HG03469 (cell line): ENCODE results near the gene COL5A2.

Experiments used
- ATAC-seq: cut with Tn5 transposase; IDR thresholded peaks from one replicate; pipeline ENCODE4 v1.9.1; 2021; ENCODE audit warnings: mild to moderate bottlenecking, moderate library complexity, moderate number of reproducible peaks; ENCODE audit not compliant: unreplicated experiment

Gene COL5A2

DNA sequence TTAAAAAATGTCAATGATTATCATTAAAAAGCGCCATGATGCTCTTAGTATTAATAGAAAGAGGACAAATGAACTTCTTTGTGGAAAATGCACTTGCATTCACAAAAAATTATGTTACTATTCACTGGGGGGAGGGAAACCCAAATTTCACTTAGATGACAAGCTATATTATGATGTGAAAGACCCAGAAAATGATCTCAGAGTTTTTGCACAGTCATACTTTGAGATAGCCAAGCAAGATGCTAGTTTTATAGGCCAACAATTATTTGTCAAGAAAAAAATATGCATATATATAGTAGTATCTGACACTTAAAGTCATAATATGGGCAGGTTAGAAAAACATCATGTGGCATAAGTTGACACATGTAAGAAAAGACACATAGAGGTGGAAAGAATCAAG, 31.6 kb downstream of the COL5A2 start:
- ATAC-seq: no peak

DNA sequence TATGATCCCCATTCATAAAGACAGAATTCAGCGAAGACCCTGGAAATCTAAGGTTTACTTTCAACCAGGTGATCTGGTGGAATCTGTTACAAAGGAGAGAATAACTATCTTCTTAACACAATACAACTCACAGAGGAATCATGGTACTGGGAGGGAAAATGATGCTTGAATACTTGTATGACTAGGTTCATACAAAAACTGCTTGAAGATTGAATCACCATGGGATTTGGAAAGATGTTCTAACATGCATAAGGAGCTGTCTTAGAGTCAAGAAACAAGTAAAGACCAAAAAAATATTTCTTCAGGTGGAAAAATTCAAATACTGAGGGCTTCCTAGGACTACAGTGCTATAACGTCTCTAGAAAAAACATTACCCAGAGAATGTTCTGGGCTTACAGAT, 32.2 kb downstream of the COL5A2 start:
- ATAC-seq: no peak

DNA sequence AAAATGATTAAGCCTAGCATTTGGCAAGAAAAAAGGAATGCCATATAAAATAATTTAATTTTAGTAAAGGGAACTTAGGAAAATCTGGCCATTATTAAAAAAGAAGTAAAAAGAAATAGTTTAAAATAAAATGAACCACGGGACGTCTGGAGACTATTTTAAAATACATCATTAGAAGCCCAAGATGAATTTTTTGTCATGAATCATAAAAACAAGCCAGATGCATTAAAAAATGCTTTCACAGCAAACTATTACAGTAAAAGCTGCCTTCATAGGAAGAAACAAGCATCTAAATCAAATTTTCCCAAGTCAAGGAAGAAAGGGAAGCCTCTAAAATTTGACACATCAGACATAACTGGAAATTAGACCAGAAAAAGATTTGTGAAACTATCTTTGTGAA, 33.0 kb downstream of the COL5A2 start:
- no peak for ATAC-seq

DNA sequence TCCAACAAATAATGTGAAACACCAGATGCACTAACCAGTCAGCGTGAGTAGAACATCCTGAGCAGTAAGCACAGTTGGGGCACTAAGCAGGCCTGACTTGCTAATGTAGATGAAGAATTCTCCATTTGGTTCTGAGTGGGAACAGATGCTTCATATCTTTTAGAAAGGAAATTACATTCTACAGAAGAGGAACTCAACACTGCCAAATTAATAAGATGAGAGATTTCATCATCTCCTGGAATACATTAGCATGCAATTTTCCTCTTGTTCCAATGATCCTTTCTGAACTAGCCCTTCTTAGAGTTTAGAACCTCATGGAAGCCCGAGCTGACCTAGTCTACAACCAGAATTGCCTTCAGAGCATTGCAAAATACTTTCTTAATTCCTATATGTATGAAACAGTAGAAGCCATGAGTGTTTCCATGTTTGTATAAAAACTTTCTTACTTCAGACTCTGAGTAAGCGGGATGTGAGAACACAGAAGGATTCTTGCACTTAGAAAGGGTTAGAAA, 34.8 kb downstream of the COL5A2 start:
- ATAC-seq: no peak

DNA sequence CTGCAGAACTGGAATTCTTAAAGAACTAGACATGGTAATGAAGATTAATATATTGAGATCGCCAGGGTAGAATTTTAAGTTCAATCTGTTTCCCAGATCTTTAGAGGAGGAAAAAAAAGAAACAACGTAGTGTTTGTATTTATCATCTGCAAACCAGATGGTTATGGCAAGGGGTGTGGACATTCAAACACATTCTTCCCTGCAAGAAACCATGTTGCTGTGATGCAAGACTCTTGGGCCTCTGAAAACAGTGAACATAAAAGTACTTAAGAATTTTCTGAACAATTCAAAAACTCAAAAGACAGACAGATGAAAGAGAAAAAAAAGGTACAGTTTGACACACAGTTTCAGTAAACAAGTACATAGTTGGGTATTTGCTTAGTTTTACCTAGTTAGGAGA, 35.6 kb downstream of the COL5A2 start:
- ATAC-seq: no peak

DNA sequence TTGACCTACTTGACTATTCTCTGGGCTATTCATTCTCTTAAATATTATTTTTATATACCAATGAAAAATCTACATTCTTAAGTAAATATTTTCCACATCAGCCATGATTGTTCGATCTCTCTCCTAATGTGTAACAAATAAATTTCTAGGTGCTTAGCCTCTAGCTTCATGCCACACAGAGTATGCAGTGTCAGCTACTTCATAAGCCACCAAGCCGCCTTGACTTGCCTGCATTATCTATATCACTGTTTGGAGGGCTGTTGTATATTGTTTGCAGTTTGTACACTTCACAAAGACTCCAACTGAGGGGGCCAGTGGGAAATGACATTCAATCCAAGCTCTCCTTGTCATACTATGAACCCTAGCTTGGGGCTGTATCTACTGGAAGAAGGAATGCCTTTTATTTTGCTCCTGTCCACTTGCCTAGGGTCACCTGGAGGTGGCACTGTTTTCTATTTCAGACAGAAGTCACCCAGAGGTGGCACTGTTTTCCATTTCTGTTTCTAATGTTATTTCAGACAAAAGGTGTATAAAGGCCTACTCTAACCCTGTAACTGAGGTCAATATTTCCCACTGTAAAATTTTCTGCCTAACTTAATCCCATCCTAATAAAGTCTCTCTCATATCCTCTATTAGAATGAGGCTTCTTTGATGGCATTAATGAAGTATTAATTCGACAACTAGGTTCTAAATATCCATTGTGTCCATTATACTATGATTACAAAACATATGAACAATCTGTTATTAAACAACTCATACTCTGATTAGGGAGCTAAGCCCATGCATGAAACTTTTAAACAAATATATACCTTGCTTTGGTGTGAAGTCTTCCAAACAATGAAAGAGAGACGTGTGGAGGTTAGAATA, 36.4 kb downstream of the COL5A2 start:
- peak; percentile 99 for ATAC-seq

DNA sequence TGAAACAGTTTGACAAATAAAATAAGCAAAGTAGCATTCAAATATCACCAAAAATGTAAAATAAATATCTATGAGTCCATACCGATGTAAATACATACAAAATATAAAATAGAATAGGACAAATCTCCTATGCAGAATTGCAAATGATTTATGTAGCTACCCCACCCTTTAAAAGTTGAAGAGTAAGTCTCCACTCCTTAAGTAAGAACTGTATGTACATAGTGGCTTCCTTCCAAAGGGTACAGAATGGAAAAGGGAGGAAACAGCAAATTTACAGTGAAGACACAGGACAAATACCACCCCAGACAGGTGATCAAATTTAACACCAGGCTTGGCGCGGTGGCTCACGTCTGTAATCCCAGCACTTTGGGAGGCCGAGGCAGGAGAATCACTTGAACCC, 40.8 kb downstream of the COL5A2 start:
- ATAC-seq: no peak

DNA sequence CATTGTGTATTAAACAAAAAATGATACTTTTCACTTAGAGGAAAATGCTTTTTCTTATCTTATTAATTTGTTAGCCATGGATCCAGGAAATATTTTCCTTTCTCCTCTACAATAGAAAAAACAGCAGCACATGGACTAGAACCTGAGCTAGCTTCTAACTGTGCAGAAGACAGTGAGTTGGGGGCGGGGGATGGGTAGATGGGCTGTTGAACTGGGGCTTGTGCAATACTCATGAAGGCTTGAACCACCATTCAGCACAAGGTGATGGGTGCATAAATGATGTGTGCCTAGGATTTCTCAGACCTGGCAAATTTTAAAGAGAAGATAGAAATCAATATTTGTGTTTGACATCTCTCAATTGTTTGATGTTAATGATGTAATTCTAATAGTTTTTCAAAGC, 42.0 kb downstream of the COL5A2 start:
- no peak for ATAC-seq

DNA sequence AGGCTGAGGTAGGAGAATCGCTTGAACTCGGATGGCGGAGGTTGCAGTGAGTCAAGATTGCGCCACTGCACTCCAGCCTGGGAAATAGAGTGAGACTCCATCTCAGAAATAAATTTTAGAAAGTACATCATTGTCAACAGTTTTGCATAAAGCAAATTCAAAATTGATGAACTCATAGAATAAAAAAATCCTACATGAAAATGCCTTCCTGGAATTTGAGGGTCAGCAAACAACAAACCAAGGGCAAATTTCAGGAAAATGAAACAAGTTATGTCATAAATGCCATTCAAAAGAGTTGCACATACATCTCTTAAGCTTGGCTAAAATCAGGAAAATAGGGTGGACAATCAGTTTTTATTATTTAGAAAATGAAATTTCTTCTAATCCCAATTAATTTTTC, 45.1 kb downstream of the COL5A2 start:
- ATAC-seq: no peak

DNA sequence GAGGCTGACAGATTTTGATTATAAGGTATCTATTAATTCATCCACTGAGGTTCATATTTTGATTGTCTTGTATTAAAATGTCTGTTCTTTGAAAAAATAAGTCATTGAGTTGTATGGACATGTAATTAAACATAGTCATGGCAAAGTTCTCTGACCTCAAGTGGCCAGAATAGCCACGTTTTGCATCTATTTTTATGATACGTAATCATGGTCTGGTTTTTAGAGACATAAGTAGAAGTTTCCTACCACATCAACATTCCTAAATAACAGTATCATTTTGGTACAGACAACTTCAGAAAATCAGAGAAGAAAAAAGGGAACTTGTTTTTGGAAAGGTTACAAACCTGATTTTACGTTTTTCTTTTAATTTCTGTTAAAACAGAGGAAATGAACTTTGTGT, 47.6 kb downstream of the COL5A2 start:
- no peak for ATAC-seq

DNA sequence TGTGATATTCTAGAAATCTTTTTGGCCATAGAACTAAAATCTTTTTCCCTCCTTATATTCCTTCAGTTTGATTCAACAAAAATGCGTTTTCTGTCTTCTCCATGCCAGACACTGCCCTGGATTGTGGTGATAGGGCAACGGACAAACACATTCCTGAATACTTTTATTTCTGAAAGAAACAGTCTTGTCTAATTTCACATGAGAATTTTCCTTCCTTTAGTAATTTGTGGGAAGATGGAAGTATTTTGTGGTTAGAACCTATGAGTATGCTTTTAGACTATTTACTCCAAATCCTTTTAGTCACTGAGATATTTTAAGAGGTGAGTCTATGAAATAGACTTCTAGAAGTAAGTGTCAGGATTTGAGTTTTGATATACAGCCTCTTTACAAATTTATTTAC, 49.6 kb downstream of the COL5A2 start:
- no peak for ATAC-seq

DNA sequence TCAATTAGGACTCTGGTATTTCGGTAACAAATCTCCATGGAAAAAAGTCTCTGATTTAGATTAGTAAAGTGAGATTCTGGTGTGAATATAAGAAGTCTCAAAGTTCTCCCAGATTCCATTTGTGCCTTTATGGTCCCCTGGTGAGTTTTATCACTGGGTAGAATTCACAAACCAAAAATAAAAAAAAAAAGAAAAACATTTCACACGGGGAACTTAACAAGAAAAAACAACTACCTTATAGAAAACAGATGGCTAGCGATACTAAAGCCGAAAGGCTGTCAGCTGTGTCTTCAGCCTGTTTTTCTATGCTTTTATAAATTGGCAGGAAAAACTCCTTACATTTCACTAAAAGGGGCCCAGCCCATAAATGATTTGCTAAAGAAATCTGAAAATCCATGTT, 50.6 kb downstream of the COL5A2 start:
- ATAC-seq: no peak

DNA sequence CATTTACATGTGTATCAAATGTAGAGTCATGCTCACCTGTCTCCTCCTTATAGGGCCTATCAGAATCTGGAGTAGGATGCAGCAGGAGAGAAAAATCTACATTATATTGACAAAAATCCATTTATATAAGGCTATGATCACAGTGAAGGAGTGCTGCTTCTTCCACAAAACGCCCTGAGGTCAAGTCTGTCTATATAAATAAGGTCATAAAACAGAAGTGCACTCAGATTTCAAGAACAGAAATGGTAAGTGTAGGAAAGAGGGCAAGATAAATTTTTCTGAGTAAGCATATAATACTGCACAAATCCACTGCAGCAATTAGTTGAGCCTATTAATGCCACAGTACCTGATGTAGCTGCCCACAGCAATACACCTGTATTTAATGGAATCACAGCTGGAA, 51.8 kb downstream of the COL5A2 start:
- no peak for ATAC-seq

DNA sequence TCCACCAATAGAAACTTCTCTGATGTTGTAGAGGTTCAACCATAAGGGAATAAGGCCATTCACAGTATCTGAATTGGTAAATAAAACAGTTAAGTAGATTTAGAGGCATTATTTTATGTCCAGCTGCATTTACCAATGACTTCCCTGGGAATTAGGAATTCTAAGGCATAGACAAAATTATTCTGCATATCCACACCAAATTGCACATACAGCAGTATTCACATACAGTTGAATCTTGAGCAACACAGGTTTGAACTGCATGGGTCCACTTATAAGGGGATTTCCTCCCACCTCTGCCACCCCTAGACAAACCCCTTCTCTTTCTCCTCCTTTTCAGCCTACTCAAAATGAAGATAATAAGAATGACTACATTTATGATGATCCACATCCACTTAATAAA, 54.4 kb downstream of the COL5A2 start:
- ATAC-seq: no peak

DNA sequence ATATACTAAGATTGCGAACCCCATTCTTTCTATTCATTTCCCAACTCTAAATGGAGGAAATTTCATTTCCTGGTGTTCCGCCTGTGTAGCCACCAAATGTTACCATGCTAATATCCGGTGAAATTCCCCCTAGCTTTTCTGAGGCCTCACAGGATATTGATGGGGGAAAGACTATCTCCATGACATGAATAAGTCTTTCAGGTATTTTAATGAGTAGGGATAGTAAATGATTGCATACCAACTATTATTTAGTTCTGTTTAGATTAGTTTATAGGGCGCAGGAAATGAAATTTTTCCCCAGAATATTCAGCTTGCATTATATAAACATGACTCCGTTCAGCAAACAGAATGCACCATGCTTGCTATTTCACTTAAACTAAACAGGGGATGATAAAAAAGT, 55.4 kb downstream of the COL5A2 start:
- no peak for ATAC-seq

DNA sequence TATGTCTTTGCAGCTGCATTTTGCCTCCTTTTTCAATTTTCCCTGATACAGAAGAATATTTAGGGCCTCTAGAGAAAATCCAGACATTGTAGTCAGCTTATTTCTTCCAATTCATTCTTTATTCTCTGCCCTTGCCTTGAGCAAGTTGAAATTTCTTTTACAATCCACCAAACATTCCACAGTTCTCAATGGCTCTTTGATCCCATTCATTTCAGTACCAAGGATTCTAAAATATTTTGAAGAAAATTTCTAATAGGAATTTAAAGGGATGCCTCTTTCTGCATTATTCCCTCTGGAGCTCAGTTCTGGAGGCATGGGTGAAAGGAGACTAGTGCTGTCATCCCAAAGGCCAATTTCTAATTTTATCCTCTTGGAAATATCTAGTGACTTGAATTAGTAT, 61.2 kb downstream of the COL5A2 start:
- ATAC-seq: no peak

DNA sequence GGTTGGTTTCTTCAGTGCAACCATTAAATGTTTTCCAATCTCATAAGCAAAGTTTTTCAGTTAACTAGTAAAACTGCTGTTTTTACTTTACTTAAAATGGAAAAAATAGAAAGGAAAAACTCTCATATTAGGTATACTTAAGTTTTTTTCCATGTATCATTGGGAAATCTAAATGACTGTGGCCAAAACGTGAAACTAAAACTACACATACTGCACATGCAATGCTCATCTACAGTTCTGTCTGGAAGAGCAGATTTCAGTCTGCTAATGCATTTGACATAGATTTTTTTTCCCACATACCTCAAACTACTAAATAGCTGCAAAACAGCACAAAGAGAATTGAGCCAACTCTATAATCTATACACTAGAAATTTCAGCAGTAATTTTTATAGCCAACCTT, 62.6 kb downstream of the COL5A2 start:
- ATAC-seq: no peak

DNA sequence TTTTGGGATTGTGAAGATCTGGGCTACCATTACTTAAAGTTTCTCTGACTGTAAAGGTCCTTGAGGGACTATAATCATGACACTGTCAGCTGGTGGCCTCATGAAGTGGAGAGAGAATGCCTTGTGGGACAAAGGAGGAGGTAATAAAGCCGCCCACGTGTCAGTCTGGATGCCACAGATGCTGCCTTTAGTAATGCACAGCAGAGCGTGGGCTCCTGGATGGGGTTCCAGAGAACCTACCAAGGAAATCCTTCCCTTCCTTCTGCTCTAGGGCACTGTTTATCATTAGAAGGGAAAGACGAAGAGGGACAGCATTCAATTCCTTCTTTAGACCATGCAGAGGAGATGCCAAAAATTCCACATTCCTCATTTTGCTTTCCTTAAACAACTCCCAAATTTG, 63.5 kb downstream of the COL5A2 start:
- ATAC-seq: no peak

DNA sequence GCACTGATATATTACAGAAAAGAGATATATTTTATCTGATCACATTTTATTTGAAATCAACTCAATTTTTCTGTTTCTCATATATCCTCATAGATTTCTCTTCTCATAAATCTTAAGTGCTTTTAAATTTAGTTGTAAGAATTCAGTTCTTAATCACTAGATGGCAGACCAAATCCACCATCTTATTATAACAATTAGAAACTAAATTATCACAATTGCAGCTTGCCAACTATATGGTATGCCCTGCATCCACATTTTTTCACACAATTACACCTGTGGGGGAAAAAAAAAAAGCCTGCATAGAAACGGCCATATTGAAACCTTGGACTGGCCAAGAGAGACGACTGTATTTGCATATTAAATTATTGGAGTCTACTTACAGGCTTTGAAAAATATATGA, 64.4 kb downstream of the COL5A2 start:
- no peak for ATAC-seq

DNA sequence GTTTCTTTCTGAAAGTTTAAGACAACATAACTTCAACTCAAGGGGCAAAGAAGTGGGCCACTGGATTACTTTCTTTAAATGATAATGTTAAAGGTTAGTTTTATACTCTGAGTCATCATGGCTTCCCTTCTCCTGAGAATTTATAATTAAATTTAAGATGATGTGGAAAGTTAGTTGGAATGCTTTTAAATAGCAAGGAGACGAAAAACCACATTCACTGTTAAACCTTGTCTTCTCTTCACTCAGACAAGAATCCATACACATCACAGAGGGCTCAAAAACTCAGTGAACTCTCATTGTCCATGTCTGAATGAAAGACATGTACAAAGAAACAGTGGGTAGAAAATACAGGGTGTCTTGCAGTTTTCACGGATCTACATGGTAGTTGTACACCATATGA, 65.6 kb downstream of the COL5A2 start:
- ATAC-seq: no peak

DNA sequence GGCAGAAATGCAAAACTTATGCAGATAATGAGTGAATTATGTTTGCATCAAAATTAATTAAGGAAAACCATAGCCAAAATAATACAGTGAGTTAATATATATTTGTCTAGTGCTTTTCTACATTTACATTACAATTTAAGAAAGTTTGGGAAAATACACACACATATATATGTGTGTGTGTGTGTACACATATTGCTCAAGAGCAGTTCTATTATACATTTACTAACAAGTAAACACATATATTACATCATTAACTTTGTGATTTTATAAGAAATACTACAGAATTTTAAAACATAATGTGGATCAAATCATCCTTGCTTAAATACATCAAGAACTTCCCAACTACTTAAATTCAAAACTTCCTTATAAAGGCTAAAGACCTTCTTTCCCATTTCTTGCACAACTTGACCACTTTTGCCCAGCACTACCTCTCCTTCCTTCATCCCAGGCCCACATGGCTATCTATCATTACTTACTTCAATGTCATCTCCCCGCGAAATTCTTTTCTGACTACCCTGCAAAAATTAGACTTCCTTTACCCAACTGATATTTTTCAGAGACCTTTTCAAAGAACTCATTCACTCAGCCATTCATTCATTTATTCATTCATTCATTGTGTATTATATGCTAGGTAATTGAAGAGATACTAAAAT, 68.4 kb downstream of the COL5A2 start:
- no peak for ATAC-seq

DNA sequence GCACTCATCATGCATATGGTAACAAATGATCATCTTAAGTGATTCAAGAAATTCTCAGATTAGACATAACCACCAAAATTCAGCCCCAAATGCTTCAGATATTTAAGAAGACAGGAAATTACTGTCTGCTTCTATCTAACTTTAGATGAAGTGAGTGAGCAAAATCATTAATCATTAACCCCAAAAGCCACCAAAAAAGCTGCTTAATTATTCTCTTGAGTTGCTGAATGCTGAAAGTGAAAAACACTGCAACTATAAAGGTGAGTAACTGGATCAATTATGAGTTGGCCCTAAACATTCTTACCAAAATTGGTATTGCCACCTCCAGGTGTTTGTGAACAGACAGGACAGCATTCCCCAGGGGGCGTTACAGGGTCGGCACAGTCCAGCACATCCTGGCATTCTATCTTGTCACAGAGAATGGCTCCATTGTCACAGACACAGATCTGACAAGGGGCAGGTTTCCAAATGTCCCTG, 69.6 kb downstream of the COL5A2 start:
- peak; percentile 79 for ATAC-seq
